HEK293T (cell line): ENCODE results near the gene GNAI1.
A peak's percentile ranks its signal among the peaks of the same experiment; 100 is the strongest.

Source experiments
- CTCF ChIA-PET: fragments of 350-600 bp; formaldehyde crosslinking; extraction: SDS; loops from one replicate; lab custom pipeline; 2021; ENCODE audit warnings: antibody characterized with exemption, inconsistent platforms; lab: Yijun Ruan, JAX
- POLR2A ChIA-PET: fragments of 350-600 bp; formaldehyde crosslinking; extraction: SDS; loops from one replicate; lab custom pipeline; 2020; ENCODE audit warnings: antibody characterized with exemption, inconsistent platforms; lab: Yijun Ruan, JAX
- DNase-seq: peaks from one replicate; pipeline ENCODE4 v3.0.0; 2012; ENCODE audit warnings: mixed read lengths; ENCODE audit errors: extremely low spot score
- ARNT ChIP-seq: fragments of 450-650 bp; IDR thresholded peaks from 2 replicates; pipeline ENCODE4 v1.6.1; 2017; ENCODE audit warnings: mild to moderate bottlenecking
- BHLHE40 ChIP-seq: fragments of 450-650 bp; IDR thresholded peaks from 2 replicates; pipeline ENCODE4 v1.6.1; 2016; ENCODE audit warnings: mild to moderate bottlenecking, moderate library complexity, borderline replicate concordance
- CTBP1 ChIP-seq: fragments of 450-650 bp; IDR thresholded peaks from 2 replicates; pipeline ENCODE4 v1.6.1; 2016; ENCODE audit warnings: borderline replicate concordance
- ELF4 ChIP-seq: fragments of 450-650 bp; IDR thresholded peaks from 2 replicates; pipeline ENCODE4 v1.6.1; 2017; ENCODE audit warnings: antibody characterized with exemption
- FOXA1 ChIP-seq: fragments of 450-650 bp; IDR thresholded peaks from 2 replicates; pipeline ENCODE4 v1.6.1; 2016; ENCODE audit warnings: mild to moderate bottlenecking
- FOXK2 ChIP-seq: fragments of 450-650 bp; IDR thresholded peaks from 2 replicates; pipeline ENCODE4 v1.6.1; 2016; ENCODE audit warnings: mild to moderate bottlenecking
- FOXM1 ChIP-seq: fragments of 450-650 bp; IDR thresholded peaks from 2 replicates; pipeline ENCODE4 v1.6.1; 2017; ENCODE audit warnings: mild to moderate bottlenecking, borderline replicate concordance
- HDGF ChIP-seq: fragments of 450-650 bp; IDR thresholded peaks from 2 replicates; pipeline ENCODE4 v1.6.1; 2017; ENCODE audit warnings: antibody characterized with exemption, borderline replicate concordance
- L3MBTL2 ChIP-seq: fragments of 450-650 bp; conservative IDR thresholded peaks from 2 replicates; pipeline ENCODE4 v1.6.1; 2016; ENCODE audit warnings: mild to moderate bottlenecking
- LEF1 ChIP-seq: fragments of 450-650 bp; IDR thresholded peaks from 2 replicates; pipeline ENCODE4 v1.6.1; 2017; ENCODE audit warnings: mild to moderate bottlenecking, borderline replicate concordance
- NFRKB ChIP-seq: fragments of 450-650 bp; IDR thresholded peaks from 2 replicates; pipeline ENCODE4 v1.6.1; 2016; ENCODE audit warnings: mild to moderate bottlenecking, moderate library complexity
- SP1 ChIP-seq: fragments of 450-650 bp; IDR thresholded peaks from 2 replicates; pipeline ENCODE4 v1.6.1; 2017
- SUZ12 ChIP-seq: fragments of 450-650 bp; IDR thresholded peaks from 2 replicates; pipeline ENCODE4 v1.6.1; 2016; ENCODE audit warnings: mild to moderate bottlenecking
- TARDBP ChIP-seq: fragments of 450-650 bp; IDR thresholded peaks from 2 replicates; pipeline ENCODE4 v1.6.1; 2016
- ZNF384 ChIP-seq: fragments of 450-650 bp; IDR thresholded peaks from 2 replicates; pipeline ENCODE4 v1.6.1; 2016
- TF ChIP-seq, protein P1 (sequence below): fragments of 450-650 bp; IDR thresholded peaks from 2 replicates; pipeline ENCODE4 v1.6.1; 2016

The GNAI1 gene

DNA sequence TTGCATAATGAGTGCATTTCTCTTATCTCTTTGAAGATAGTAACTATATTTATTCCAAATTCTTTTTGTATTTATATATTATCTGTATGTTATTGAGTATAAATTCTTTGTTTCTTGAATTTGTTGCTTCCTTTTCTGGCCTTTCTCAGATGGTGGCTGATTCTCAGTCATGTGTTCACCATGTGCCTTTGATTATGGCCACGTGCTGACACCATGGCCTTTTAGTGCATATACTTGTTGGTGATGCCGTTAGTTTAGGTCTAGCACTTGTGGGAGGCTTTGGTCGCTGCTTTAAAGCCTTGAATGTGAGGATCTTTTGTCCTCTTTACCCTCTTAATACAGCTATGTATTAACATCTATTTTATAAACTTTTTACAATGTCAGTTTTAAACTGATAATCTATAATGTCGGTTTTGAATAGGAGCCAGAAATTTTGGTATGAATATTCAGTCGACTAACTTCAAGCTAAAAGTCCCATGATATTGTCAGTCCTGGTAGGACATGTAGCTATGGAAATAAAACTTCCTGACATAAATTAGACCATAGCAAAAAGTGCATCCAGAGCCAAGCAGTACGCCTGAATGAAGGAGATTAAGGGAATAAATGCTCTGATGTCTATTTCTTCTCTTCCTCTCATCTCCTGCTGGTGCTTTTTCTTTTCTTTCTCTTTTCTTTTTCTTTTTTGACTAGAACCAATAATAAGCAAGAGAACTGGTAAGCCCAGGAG lies 130.3 kb downstream of the GNAI1 start:
- ChIA-PET POLR2A (no interaction called here), CTCF (no interaction called here)
- TF ChIP-seq NFRKB, result no peak
- TF ChIP-seq L3MBTL2, result peak; percentile 42

DNA sequence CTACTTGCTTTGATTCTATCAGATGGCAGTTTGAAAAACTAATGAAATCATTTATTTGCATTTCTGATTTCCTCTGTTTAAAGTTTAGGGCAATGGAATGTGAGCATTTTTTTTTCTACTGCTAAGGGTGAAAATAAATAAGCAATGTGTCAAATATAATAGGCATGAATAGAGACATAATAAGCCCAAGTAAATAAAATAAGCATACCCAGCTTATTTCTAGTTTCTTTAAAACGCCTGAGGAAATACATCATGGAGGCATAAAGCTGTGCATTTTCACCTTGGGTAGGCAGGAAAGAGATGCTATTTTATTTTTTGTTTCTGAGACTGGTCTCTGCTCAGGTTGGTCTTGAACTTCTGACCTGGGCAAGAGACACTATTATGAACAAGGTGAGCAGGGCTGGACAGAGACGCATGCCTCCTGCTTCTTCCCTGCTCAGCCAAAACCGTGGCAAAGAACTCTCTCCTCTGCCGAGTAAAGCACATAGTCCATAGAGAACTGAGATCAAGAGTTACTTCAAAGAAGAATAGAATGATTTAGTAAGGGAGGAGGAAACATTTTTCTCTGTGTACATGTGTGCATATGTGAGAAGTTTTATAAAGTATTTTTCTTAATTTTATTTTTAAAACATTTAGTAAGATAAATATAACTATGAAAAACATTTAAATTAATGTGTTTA lies 138.1 kb downstream of the GNAI1 start:
- POLR2A ChIA-PET, result no interaction called here
- no peak for DNase-seq
- no peak for TF ChIP-seq TARDBP
- TF ChIP-seq, protein P1, sequence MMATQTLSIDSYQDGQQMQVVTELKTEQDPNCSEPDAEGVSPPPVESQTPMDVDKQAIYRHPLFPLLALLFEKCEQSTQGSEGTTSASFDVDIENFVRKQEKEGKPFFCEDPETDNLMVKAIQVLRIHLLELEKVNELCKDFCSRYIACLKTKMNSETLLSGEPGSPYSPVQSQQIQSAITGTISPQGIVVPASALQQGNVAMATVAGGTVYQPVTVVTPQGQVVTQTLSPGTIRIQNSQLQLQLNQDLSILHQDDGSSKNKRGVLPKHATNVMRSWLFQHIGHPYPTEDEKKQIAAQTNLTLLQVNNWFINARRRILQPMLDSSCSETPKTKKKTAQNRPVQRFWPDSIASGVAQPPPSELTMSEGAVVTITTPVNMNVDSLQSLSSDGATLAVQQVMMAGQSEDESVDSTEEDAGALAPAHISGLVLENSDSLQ, result no peak
- TF ChIP-seq ELF4, result no peak
- TF ChIP-seq BHLHE40, result no peak
- TF ChIP-seq CTBP1, result no peak
- TF ChIP-seq HDGF, result no peak
- no peak for TF ChIP-seq ZNF384
- no peak for TF ChIP-seq SP1
- no peak for TF ChIP-seq LEF1
- no peak for TF ChIP-seq FOXM1
- TF ChIP-seq FOXA1, result no peak
- TF ChIP-seq FOXK2, result no peak
- no peak for TF ChIP-seq SUZ12
- no peak for TF ChIP-seq ARNT
- TF ChIP-seq L3MBTL2, result no peak
- CTCF ChIA-PET, result no interaction called here

More for the DNA sequence above, 130.3 kb downstream of the GNAI1 start:
- no peak for DNase-seq

GRCh38 chr7:80273327-80273726 lies 138.7 kb downstream of the GNAI1 start:
- DNase-seq, result no peak
- ChIA-PET CTCF (no interaction called here), POLR2A (no interaction called here)
- TF ChIP-seq BHLHE40 (no peak), FOXK2 (no peak), LEF1 (no peak), FOXA1 (no peak)

- DNase-seq, result no peak
- ChIA-PET CTCF (no interaction called here), POLR2A (interaction anchor here (0.8 kb wide), 1 partner anchor 31 kb away, joined by 3 read pairs; no protein-coding TSS in a partner anchor)
- no peak for TF ChIP-seq TARDBP
- no peak for TF ChIP-seq FOXM1
- no peak for TF ChIP-seq L3MBTL2
- no peak for TF ChIP-seq ARNT
- TF ChIP-seq ELF4, result no peak
Measured at GRCh38 chr7:80275192-80275605, 140.6 kb downstream of the GNAI1 start.
